HG02623 (cell line): Measurements from ENCODE around the gene MRC1.
"Not testable (repeated sequence)": the region's sequence is repeated elsewhere in the genome, so short reads cannot be mapped to it uniquely, and the experiment has no call there.

Source experiments
- ATAC-seq: cut with Tn5 transposase; IDR thresholded peaks from one replicate; pipeline ENCODE4 v1.9.1; 2021; ENCODE audit warnings: moderate library complexity; ENCODE audit not compliant: unreplicated experiment

The MRC1 gene

DNA sequence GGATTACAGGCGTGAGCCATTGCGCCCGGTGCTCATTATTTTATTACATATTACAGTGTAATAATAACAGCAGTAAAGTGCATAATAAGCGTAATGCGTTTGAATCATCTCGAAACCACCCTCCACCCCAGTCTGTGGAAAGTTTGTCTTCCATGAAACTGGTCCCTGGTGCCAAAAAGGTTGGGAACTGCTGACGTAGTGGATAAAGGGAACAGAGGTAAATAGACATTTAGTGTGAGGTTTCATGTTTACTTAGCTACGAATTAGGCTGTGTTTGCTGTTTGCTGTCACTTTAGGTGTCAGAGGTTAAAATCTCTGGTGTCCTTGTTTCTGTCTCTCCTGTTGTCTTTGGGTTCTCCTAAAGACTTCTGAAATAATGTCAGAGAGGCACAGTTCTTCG is 82.3 kb downstream of the MRC1 start:
- ATAC-seq = no peak

DNA sequence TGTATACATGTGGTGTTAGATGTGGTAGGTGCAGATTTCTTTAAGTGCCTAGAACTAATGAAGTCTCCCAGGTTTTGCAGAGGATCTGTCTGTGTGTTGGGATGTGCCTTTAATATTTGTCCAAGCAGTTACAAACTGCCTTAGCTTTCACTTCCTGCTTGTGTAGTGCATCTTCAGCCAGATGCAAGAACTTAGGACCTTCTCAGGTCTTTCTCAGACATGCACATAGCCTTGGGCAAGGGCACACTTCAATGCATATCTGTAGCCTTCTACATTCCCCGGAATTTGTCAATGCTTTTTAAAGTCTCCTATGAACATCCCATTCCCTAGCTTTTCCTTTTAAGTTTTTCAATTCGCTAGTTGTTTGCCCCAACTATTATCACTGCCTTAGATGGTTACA is 95.4 kb downstream of the MRC1 start:
- no peak for ATAC-seq

DNA sequence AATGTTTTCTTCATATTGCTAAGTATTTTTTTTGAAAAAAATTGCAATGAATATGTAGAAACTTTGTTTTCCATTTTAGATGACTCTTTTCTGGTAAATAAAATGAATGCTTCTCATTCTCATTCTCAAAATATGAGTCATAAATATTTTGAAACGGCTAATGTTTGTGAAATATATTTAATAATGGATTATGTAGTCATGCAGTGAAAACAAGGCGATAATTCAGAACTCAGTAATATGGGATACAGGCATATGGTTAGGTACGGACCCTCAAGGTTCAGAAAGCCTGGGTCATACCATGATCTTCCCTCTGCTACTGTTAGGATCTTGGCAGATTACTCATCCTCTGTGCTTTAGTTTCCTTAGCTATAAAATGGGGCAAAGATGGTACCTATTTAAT is 96.3 kb downstream of the MRC1 start:
- no peak for ATAC-seq

DNA sequence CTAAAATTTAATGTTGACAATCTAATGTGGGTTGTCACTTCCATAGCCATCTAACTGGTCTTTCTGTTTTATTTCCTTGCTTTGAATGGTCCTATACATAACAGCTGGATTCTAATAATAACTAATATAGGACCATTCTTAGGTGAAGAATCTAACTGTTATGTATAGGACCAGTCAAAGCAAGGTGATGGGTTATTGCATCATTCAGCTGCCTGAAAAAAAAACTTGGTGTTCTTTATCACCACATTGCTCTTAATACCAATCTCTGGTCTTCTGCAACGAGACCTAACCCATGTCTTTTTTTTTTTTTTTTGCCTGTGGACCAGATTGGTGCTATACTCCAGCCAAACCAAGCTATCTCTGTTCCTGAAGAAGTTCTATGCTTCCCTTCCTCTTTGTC is 96.9 kb downstream of the MRC1 start:
- ATAC-seq = no peak

DNA sequence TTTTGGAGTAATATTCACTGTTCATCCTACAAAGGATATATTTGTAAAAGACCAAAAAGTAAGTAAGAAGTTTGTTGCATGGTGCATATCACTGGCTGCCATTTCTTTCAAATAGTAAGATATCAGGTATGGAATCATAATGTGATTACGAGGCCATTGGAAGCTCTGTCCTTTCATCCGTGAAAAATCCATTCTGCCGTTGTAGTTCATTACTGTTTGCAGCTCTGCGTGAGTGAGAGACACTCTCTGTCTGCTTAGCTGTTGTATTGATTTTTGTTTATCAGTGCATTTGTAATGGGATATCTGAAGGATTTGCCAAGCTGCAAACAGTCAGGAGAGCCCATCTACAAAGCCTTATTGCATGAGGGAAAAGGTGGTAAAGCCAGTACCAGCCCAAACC is 98.5 kb downstream of the MRC1 start:
- ATAC-seq = no peak

DNA sequence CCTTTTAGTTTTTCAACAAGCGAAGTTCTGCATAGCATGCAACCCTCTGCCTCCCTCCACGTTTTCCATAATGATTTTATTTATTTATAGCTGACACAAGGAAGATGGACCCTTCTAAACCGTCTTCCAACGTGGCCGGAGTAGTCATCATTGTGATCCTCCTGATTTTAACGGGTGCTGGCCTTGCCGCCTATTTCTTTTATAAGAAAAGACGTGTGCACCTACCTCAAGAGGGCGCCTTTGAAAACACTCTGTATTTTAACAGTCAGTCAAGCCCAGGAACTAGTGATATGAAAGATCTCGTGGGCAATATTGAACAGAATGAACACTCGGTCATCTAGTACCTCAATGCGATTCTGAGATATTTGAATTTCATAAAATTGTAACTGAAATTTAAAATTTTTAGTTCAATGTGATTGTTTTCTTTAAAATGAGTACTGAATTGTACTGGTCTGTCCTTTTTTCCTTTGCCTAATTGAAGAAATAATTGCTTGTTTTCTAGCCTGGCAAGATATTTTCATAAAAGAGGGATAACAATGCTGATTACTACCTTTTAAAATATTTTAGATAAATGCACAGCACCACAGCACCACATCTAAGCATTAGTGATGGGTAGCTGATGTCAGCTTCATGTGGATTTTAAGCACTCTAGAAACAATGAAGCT is 101.1 kb downstream of the MRC1 start:
- ATAC-seq = no peak

DNA sequence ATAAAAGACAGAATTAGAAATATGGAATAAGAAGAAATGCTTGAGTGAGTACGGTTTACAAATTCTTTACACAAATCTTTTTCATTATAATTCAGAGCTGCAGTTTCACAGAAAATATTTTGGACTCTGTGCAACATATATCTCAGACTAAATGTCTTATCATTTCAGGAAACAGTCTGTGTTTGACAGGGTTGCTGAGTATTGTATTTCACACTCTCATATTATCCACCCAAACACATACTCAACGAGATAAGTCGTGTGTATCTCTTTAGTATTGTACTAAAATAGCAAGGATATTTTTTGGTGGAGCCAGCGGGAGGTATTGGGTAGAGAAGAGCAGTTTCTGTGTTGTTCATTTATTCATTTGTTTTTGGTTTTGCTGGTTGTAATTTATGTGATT is 103.6 kb downstream of the MRC1 start:
- no peak for ATAC-seq

DNA sequence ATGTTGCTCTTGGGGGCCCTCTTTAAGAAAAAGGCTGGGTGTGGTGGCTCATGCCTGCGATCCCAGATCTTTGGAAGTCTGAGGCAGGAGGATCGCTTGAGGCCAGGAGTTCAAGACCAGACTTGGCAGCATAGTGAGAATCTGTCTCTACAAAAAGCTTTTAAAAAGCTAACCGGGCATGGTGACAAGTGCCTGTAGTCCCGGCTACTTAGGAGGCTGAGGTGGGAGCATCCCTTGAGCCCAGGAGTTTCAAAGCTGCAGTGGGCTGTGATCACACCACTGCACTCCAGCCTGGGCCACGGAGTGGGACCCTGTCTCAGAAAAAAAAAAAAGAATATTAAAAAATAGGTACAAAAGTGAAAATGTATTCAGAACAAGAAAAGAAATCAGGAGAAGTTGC is 104.5 kb downstream of the MRC1 start:
- ATAC-seq = no peak

DNA sequence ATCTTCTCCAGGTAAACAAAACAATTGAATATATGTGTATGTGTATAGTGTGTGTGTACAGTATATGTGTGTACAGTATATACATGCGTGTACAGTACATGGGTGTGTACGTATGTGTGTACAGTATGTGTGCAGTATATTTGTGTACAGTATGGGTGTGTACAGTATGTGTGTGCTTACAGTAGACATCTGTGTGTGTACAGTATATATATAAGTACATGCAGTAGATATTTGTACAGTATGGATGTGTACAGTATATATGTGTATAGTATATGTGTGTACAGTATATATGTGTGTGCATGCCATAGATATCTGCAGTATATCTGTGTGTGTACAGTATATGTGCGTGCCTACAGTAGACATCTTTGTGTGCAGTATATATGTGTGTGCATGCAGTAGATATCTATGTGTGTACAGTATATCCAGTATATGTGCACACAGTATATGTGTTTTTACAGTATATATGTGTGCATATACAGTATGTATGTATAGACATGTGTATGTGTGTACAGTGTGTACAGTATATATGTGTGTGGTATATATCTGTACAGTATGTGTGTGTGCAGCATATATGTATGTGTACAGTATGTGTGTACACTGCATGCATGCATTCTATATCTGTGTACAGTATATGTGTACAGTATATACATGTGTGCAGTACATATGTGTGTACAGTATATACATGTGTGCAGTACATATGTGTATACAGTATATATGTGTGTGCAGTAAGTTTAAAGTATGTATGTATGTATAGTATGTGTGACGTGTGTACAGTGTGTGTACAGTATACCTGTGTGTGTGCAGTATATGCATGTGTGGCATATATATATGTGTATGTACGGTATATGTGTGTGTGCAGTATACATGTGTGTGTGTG is 105.3 kb downstream of the MRC1 start:
- no peak for ATAC-seq

DNA sequence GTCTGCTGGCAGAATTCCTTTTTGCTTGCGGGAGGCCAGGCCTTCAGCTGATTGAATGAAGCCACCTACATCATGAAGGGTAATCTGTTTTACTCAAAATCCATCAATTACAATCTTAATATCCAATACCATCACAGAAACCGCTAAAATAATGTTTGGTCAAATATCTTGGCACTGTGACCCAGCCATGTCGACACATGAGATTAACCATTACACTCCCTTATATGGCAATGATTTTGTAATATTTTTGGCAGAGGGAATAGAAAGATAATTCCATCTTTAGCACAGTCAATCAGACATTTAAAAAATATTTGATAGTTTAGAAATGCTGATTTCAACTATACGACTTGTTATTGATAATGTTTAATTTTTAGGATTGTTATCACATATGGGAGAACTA is 106.0 kb downstream of the MRC1 start:
- ATAC-seq = no peak

DNA sequence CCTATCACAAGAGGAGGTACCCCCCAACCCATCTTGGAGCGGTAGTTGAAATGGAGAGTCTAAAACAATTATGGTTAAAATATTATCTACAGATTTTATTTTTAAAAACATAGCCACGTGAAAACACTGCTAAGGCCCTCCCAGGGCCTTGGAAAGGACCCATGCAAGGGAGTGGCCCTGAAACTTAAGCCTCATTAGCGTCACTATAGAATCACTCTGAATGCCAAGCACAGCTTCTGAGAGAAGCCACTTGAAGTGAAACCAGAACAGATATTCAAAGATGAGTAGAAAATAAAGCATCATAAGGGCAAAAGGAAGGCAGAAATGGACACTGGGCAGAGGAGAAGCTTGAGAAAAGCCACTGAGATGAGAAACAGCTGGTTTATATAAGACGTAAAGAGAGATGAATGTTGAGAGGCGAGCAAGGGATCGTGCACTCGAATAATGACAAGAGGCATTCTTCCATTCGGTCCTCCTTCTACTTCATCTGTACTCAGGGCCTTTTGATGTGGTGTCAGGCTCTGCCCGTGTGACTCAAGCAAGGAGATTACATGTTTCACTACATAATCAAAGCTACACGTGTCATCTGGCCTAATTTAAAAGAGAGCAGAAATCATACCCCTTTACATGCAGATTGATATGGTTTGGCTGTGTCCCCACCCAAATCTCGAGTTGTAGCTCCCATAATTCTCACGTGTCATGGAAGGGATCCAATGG is 109.2 kb downstream of the MRC1 start:
- ATAC-seq = no peak

DNA sequence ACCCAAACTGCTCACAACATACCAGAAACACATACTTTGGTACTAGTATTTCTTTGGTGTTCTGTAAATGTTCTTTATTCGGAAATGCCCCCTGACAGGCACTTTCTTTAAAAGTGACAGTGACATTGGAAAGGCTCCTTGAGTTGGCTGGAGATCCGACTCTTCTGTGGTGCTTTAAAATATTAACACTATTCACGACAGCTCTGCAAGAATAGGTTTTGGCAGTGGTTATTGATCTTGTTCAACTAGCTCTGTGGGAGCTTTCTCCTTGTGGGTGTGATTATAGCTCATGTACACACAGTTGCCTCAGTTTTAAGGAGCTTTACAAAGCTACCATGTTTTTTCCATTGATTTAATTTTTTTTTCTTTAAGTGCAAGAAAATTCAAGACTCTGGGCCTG is 112.2 kb downstream of the MRC1 start:
- no peak for ATAC-seq

DNA sequence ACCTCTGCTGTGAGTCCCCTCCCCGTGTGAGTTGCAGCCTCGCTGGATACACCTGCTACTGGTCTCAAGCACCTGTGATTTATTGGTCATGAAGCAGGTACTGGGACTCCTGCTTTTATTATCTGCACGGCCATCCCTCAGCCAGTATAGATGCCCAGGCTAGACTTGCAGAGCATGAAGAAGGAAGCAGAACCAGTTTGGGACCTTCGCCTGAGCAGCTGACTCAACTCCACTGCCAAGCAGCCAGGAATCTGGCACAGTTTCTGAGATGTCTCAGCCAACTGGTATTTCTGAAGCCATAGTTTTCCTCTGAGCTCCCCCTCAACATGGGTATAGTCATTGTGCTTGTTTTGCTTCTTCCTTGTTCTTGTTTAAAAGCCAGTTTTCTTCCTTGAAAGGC is 114.6 kb downstream of the MRC1 start:
- no peak for ATAC-seq

DNA sequence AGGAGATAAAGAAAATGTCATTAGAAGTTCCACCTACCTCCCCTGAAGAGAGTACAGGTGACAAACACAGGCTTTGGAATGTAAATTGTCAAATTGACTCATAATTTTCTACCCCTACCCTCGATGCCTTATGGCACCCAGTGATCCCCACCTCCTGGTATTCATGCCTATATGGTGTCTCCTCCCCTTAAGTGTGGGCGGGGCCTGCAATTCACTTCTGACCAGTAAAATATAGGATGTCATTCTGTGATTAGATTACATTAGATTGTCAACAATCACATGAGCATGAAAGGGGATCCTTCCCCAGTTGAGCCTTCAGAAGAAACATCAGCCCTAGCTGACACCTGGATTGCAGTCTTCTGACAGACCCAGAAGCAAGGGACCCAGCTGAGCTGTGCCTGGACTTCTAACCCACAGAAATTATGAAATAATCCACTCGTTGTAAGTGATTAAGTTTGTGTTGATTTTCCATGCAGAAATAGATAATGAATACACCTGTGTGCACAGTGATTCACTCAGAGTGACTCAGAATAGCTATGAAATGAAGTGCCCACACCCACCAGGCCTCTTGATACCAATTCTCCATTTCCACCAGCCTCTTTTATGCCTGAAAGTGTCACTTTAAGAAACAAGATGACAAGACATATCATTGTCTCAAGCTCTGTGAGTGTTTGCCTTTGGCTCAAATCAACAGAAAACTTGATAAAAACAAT is 134.0 kb downstream of the MRC1 start:
- no peak for ATAC-seq

DNA sequence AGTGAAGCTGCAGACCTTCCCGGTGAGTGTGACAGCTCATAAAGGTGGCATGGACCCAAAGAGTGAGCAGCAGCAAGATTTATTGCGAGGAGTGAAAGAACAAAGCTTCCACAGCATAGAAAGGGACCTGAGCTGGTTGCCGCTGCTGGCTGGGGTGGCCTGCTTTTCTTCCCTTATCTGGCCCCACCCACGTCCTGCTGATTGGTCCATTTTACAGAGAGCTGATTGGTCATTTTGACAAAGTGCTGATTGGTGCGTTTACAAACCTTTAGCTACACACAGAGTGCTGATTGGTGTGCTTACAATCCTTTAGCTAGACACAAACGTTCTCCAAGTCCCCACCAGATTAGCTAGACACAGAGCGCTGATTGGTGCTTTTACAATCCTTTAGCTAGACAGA is 141.1 kb downstream of the MRC1 start:
- not testable (repeated sequence) for ATAC-seq

DNA sequence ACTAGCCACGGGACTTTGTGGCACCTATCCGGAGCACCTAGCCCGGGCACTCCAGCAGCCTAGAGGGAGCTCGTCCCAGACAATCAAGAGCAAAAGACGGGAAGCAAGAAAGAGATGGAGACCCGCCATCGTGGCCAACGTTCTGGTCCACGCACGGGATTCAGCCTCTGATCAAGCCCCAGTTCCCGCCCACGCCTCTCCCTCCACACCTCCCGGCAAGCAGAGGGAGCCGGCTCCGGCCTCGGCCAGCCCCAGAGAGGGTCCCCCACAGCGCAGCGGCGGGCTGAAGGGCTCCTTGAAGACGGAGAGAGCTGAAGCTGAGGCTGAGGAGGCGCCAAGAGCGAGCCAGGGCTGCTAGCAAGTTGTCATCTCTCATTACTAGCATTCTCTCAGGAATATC is 141.6 kb downstream of the MRC1 start:
- no peak for ATAC-seq

DNA sequence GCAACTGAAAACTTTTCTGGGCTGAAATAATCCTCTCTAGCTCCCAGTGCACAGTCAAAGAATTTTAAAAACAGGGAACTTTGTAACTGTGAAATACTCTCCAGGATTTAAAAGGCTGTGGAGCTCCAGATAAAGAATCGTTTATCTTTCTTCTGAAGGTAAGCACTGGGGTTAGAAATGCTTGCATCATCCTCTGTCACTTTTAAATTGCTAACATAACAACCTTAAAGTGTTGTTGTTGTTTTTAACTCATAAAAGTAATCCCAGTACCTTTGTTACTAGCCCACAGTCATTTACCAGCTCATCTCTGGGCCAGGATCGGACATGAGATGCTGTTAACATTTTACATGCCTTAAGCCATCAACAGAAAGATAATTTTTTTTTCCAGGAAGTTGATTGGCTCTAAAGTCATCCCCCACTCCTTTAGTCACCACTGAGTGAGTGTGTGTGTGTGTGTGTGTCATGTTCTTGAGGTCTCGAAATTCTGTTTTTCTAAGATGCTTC is 142.8 kb downstream of the MRC1 start, which contains the start of gene SLC39A12:
Gene SLC39A12, plus strand, starts transcription at position 51 of the 504 bp plus-strand sequence. CDS start 1,359 bp downstream, outside the sequence.
- no peak for ATAC-seq

DNA sequence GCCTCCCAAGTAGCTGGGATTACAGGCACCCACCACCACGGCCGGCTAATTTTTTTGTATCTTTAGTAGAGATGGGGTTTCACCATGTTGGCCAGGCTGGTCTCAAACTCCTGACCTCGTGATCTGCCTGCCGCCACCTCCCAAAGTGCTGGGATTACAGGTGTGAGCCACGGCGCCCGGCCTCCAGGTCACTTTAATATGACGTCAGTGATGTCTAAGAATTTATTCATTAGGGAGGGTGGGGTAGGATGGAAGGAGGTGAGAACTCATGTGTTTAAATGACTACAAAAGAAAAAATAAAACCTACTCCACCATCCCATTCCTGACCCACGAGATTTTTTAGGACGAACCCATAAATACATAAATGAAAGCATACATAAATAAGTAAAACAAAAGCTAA is 145.2 kb downstream of the MRC1 start:
- ATAC-seq = not testable (repeated sequence)

DNA sequence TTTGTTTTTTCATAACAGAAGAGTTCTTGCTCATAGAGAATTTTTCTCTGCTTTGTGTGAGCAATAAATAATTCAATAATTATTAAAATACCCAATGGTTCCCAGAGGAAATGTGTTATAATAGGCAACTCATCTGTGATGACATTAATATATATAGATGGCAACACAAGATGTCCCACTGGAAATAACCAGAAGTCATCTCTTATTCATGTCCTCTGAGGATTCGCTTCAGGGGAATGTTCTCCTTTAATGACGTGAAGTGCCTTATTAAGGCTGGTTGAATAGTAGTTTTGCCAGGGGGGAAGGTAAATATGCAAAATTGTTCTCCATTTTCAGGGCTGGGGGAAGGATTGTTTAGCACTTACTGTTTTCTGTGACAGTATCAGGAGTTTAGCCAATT is 145.7 kb downstream of the MRC1 start:
- ATAC-seq = no peak

DNA sequence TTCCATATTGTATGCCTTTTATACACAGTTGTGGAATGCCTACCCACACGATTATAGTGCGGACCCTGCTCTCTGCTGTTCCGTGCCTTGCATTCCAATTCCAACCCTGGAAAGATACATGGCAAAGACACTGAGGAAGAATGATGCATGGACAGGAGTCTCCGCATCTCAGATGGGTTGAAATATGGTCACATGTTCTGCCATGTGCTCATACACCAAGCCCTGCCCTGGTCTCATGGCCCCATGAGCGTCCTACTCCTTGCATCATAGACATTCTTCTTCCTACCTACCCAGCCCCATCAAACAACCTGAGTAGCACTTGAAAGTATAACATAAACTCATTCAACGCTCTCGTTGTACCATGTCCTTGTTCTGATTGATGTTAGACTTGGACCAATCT is 148.9 kb downstream of the MRC1 start:
- no peak for ATAC-seq

DNA sequence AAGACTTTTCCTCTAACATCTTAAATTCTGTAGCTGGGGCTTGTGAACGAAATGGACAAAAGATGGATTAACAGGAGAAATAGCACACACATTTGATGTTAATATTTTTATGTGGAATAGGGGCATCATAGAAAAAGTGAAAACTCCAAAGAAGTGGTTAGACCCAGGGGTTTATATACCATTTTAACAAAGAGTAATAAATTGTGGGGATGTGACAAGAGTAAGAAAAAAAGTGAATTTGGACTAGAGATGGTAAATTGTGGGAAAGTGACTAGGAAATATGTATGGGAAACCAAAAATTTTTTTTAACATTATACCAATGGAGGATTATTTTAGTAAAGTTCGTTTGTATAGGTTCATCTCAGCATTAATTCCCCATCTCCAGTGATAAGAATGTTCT is 150.7 kb downstream of the MRC1 start:
- no peak for ATAC-seq
